ENCODE data around the gene CKAP4. TPM values are rescaled to one million over a fixed set of nuclear protein-coding genes. Genes with fewer than 3 reads are reported as not detected.

CKAP4 gene
- total RNA-seq, 2 donors from 2014 or later = 50.1 to 56.8 TPM

DNA sequence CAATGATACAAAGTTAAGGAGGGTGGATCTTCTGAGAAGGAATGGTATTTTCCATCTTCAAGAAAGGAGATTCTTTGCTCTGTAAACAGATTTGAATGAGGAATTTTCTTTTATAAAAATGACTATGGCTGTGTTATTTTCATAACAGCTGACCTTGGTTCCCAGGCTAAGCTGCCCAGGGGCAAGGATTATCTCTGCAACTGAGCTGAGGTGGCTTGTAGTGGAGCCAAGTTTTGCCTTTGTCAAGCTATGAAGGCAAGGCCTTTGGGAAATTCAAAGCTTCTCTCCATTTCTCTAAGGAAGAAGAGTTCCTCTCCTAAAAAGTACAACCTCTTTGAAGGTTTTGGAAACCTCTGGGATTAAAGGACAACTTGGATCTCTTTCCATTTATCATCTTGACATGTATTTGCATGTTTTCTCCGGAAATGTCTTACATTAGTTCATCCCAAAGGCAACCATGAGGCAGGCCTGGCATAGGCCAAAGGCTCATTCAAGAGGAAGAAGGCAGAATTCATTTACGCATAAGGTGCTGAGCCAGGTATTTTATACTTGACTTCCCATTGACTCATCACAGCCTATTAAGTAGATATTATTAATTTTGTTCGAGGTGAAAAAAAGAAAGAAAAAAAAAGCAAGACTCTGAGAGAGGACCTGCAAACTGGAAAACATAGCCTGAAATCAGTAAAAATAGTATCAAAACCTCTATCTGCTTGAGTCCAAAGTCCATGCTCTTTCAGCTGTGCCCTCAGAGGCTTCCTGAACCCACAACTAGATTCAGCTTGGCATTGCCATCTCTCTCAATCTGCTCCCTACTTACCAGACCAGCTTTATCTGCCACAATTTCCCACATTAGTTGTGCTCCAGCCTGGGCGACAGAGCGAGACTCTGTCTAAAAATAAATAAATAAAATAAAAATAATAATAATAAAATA lies 24.0 kb upstream of the CKAP4 start:
- H3K4me1 ChIP-seq = no peaks in the 10 kb centered on the region
- TF ChIP-seq, protein P1, sequence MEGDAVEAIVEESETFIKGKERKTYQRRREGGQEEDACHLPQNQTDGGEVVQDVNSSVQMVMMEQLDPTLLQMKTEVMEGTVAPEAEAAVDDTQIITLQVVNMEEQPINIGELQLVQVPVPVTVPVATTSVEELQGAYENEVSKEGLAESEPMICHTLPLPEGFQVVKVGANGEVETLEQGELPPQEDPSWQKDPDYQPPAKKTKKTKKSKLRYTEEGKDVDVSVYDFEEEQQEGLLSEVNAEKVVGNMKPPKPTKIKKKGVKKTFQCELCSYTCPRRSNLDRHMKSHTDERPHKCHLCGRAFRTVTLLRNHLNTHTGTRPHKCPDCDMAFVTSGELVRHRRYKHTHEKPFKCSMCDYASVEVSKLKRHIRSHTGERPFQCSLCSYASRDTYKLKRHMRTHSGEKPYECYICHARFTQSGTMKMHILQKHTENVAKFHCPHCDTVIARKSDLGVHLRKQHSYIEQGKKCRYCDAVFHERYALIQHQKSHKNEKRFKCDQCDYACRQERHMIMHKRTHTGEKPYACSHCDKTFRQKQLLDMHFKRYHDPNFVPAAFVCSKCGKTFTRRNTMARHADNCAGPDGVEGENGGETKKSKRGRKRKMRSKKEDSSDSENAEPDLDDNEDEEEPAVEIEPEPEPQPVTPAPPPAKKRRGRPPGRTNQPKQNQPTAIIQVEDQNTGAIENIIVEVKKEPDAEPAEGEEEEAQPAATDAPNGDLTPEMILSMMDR (IDR thresholded peaks at IDR 0.05) = no peak
- H3K36me3 ChIP-seq = no peaks in the 10 kb centered on the region
- no peak for DNase-seq (ENCODE audit: low spot score)
- H3K27ac ChIP-seq = no peak overlapping the region
- H3K4me3 ChIP-seq = no peak overlapping the region
- H3K9me3 ChIP-seq = no peaks in the 10 kb centered on the region
- no peaks in the 10 kb centered on the region for H3K27me3 ChIP-seq

DNA sequence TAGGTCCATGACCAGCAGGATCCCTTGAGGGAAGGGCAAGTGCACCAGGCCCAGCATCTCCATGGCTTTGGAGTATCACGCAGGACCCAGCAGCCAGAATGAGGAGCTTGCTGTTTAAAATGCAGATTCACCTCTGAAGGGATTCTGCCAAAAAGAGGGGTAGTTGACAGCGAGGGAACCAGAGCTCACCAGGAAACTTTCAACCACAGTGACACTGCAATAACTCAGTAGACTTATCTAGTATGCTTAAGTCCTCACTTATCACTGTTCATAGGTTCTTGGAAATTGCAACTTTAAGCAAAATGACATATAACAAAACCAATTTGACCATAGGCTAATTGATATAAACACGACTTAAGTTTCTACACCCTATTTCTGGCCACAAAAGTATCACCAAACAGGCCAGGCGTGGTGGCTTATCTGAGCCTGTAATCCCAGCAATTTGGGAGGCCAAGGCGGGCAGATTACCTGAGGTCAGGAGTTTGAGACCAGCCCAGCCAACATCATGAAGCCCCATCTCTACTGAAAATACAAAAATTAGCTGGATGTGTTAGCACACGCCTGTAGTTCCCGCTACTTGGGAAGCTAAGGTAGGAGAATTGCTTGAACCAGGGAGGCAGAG lies 21.4 kb upstream of the CKAP4 start:
- no peaks in the 10 kb centered on the region for H3K36me3 ChIP-seq
- H3K27me3 ChIP-seq = no peaks in the 10 kb centered on the region
- H3K4me1 ChIP-seq = no peaks in the 10 kb centered on the region
- DNase-seq (ENCODE audit: low spot score) = no peak
- TF ChIP-seq, protein P1 (IDR thresholded peaks at IDR 0.05) = no peak
- H3K9me3 ChIP-seq = no peaks in the 10 kb centered on the region
- H3K4me3 ChIP-seq = no peak overlapping the region
- no peak overlapping the region for H3K27ac ChIP-seq

DNA sequence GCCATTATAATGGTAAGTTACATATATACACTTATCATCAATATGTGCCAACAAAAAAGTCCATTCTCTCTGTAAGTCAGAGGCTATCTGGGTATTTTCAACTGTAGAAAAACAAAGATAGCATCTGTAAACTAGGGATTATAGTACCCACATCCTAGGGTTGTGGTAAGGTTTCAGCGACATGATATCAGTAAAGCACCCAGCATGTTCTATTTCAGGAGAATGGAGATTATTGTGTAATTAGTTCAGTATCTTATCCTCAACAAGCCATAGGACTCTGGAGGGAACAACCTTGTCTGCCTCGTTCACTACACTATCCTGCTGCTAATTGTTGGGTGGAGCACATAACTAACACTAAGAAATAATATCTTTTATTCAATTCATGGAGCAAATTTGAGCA lies 19.7 kb upstream of the CKAP4 start:
- H3K4me1 ChIP-seq = no peaks in the 10 kb centered on the region
- H3K27ac ChIP-seq = no peak overlapping the region
- TF ChIP-seq, protein P1 (IDR thresholded peaks at IDR 0.05) = no peak
- DNase-seq (ENCODE audit: low spot score) = no peak
- H3K27me3 ChIP-seq = no peaks in the 10 kb centered on the region
- H3K36me3 ChIP-seq = no peaks in the 10 kb centered on the region
- H3K9me3 ChIP-seq = no peaks in the 10 kb centered on the region
- H3K4me3 ChIP-seq = no peak overlapping the region

DNA sequence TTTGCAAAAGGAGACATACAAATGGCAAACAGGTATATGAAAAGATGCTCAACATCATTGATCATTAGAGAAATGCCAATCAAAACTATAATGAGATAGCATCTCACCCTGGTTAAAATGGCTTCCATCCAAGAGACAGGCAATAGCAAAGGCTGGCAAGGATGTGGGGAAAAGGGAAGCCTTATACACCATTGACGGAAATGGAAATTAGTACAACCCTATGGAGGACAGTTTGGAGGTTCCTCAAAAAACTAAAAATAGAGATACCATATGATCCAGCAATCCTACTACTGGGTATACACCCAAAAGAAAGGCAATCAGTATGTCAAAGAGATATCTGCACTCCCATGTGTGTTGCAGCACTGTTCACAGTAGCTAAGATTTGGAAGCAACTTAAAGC lies 17.3 kb upstream of the CKAP4 start:
- Histone ChIP-seq H3K9me3 (no peaks in the 10 kb centered on the region), H3K4me1 (no peaks in the 10 kb centered on the region), H3K27ac (no peak overlapping the region), H3K27me3 (no peaks in the 10 kb centered on the region), H3K36me3 (no peaks in the 10 kb centered on the region), H3K4me3 (no peak overlapping the region)
- no peak for DNase-seq (ENCODE audit: low spot score)
- TF ChIP-seq, protein P1 (IDR thresholded peaks at IDR 0.05) = no peak

DNA sequence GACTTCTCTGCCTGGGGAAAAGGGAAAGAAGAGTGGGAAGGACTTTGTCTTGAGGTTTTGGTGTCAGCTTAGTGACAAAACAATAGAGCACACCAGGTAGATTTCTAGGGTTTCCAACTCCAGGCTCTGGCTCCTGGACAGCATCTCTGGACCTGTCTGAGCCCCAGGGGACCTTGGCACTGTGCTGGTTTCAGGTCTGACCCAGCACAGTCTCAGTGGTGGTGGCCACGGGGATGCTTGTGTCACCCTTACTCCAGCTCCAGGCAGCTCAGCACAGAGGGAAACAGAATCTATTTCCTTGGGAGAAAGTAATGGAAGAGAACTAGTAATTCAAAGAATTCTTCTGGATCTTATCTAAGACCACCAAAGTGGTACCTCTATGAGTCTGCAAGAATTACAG lies 11.1 kb upstream of the CKAP4 start:
- Histone ChIP-seq H3K4me1 (no peaks in the 10 kb centered on the region), H3K27me3 (no peaks in the 10 kb centered on the region), H3K9me3 (no peaks in the 10 kb centered on the region), H3K4me3 (no peak overlapping the region), H3K27ac (no peak overlapping the region), H3K36me3 (no peaks in the 10 kb centered on the region)
- TF ChIP-seq, protein P1 (IDR thresholded peaks at IDR 0.05) = no peak
- DNase-seq (ENCODE audit: low spot score) = peak; percentile 40

All from right atrium auricular region (tissue), 2 donors.